Measurements from ENCODE around the gene FZR1. TPM values are rescaled to one million over a fixed set of nuclear protein-coding genes. Genes with fewer than 3 reads are reported as not detected.

Gene FZR1
- polyA plus RNA-seq, 3 donors = 7.7 to 44.6 (median 9.4) TPM

GRCh38 chr19:3515891-3516422 lies 9.8 kb downstream of the FZR1 start:
- H3K27ac ChIP-seq (ENCODE audit: low read depth in 1 of 2, low read length in 2 of 2) = no peak overlapping the region
- TF ChIP-seq, protein P1, sequence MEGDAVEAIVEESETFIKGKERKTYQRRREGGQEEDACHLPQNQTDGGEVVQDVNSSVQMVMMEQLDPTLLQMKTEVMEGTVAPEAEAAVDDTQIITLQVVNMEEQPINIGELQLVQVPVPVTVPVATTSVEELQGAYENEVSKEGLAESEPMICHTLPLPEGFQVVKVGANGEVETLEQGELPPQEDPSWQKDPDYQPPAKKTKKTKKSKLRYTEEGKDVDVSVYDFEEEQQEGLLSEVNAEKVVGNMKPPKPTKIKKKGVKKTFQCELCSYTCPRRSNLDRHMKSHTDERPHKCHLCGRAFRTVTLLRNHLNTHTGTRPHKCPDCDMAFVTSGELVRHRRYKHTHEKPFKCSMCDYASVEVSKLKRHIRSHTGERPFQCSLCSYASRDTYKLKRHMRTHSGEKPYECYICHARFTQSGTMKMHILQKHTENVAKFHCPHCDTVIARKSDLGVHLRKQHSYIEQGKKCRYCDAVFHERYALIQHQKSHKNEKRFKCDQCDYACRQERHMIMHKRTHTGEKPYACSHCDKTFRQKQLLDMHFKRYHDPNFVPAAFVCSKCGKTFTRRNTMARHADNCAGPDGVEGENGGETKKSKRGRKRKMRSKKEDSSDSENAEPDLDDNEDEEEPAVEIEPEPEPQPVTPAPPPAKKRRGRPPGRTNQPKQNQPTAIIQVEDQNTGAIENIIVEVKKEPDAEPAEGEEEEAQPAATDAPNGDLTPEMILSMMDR (IDR thresholded peaks at IDR 0.05) = no peak
- Mint-ChIP-seq H3K36me3 (peaks cover 19 to 53% of the 10 kb centered on the region in 2 donors), H3K4me3 (no peak overlapping the region), H3K4me1 (peaks cover 2% of the 10 kb centered on the region), H3K27me3 (ENCODE audit: low read depth in 3 of 3) (no peaks in the 10 kb centered on the region), H3K27ac (peak overlapping the region in 1 of 7 donors; percentile 22), H3K9me3 (no peaks in the 10 kb centered on the region)
- no peak for DNase-seq
- peaks cover 100% of the 10 kb centered on the region for H3K79me2 ChIP-seq (ENCODE audit: insufficient read depth, low read length)
- no peak overlapping the region for H2AFZ ChIP-seq (ENCODE audit: insufficient read depth, low read depth, low read length, poor library complexity, severe bottlenecking)
- intact Hi-C loops (cut with micrococcal nuclease) = no loop called here
- H4K20me1 ChIP-seq (ENCODE audit: insufficient read depth, low read length) = peaks cover 100% of the 10 kb centered on the region
- no peak overlapping the region for H3K4me2 ChIP-seq (replicated peaks; ENCODE audit: extremely low read depth, low read length, poor library complexity, severe bottlenecking)
- H3K4me3 ChIP-seq (replicated peaks in 1 of 3; ENCODE audit: low read depth in 2 of 3, low read length in 3 of 3) = no peak overlapping the region
- no peaks in the 10 kb centered on the region for H3K27me3 ChIP-seq (ENCODE audit: control insufficient read depth in 2 of 2, insufficient read depth in 2 of 2, low read length in 2 of 2)
- H3K9ac ChIP-seq (ENCODE audit: insufficient read depth, low read length, poor library complexity, severe bottlenecking) = no peak overlapping the region
- H3K36me3 ChIP-seq (replicated peaks in 1 of 2; ENCODE audit: control insufficient read depth in 1 of 2, insufficient read depth in 2 of 2, low read length in 2 of 2) = peaks cover 33 to 50% of the 10 kb centered on the region in 2 donors
- WGBS (ENCODE audit: insufficient coverage) = 92% methylated on average over 13 of the region's 15 CpGs
- no peaks in the 10 kb centered on the region for H3K4me1 ChIP-seq (ENCODE audit: control insufficient read depth in 1 of 2, insufficient read depth in 2 of 2, low read length in 2 of 2)
- H3K9me3 ChIP-seq (replicated peaks in 1 of 2; ENCODE audit: control insufficient read depth in 1 of 2, insufficient read depth in 1 of 2, low read length in 2 of 2) = no peaks in the 10 kb centered on the region

DNA sequence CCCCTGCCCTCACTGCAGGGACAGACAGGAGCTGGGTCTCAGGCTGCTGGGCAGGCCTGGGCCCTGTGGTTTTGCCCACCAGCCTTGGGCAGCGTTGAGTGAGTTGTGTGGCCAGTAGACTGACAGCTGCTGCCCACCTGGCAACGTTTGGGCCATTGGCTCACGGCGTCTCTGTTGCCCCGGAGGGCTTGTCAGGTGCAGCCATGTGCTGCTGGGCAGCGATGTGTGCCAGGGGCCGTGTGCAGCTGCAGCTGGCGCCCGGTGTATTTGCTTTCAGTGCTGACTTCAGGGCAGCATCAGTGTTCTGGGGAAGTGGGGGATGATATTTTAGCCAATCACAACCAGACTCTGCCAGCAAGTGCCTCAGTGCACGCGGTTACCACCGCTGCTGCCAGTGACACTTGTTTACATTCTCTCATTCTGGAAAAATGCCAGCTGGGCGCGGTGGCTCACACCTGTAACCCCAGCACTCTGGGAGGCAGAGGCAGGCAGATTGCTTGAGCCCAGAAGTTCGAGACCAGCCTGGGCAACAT lies 10.6 kb downstream of the FZR1 start:
- no peak overlapping the region for H3K4me2 ChIP-seq (replicated peaks; ENCODE audit: extremely low read depth, low read length, poor library complexity, severe bottlenecking)
- no peaks in the 10 kb centered on the region for H3K27me3 ChIP-seq (ENCODE audit: control insufficient read depth in 2 of 2, insufficient read depth in 2 of 2, low read length in 2 of 2)
- peaks cover 2% of the 10 kb centered on the region for H3K4me1 Mint-ChIP-seq
- peak overlapping the region in 4 of 7 donors; percentile 19 to 57 (median 27) for H3K27ac Mint-ChIP-seq
- no peak overlapping the region for H3K4me3 Mint-ChIP-seq
- H3K36me3 Mint-ChIP-seq = peaks cover 19 to 55% of the 10 kb centered on the region in 2 donors
- H3K27ac ChIP-seq (ENCODE audit: low read depth in 1 of 2, low read length in 2 of 2) = no peak overlapping the region
- no peak overlapping the region for H2AFZ ChIP-seq (ENCODE audit: insufficient read depth, low read depth, low read length, poor library complexity, severe bottlenecking)
- H3K79me2 ChIP-seq (ENCODE audit: insufficient read depth, low read length) = peaks cover 100% of the 10 kb centered on the region
- H3K9ac ChIP-seq (ENCODE audit: insufficient read depth, low read length, poor library complexity, severe bottlenecking) = no peak overlapping the region
- DNase-seq = no peak
- H4K20me1 ChIP-seq (ENCODE audit: insufficient read depth, low read length) = peaks cover 100% of the 10 kb centered on the region
- peaks cover 26 to 47% of the 10 kb centered on the region in 2 donors for H3K36me3 ChIP-seq (replicated peaks in 1 of 2; ENCODE audit: control insufficient read depth in 1 of 2, insufficient read depth in 2 of 2, low read length in 2 of 2)
- no peaks in the 10 kb centered on the region for H3K9me3 ChIP-seq (replicated peaks in 1 of 2; ENCODE audit: control insufficient read depth in 1 of 2, insufficient read depth in 1 of 2, low read length in 2 of 2)
- no peaks in the 10 kb centered on the region for H3K27me3 Mint-ChIP-seq (ENCODE audit: low read depth in 3 of 3)
- 89% methylated on average over 13 of the region's 15 CpGs for WGBS (ENCODE audit: insufficient coverage)
- TF ChIP-seq, protein P1 (IDR thresholded peaks at IDR 0.05) = no peak
- H3K4me1 ChIP-seq (ENCODE audit: control insufficient read depth in 1 of 2, insufficient read depth in 2 of 2, low read length in 2 of 2) = no peaks in the 10 kb centered on the region
- H3K9me3 Mint-ChIP-seq = no peaks in the 10 kb centered on the region
- no peak overlapping the region for H3K4me3 ChIP-seq (replicated peaks in 1 of 3; ENCODE audit: low read depth in 2 of 3, low read length in 3 of 3)
- intact Hi-C loops (cut with micrococcal nuclease) = no loop called here

Measured in CD14-positive monocyte (primary cell).